A673 (cell line): Measurements from ENCODE around the gene PHETA1.

Experiments used
- EZH2 ChIP-seq: fragments of 200-600 bp; sonication (generic); IDR thresholded peaks from 2 replicates; pipeline ENCODE4 v1.6.1; 2017; ENCODE audit warnings: borderline replicate concordance, low read depth, mild to moderate bottlenecking, mixed read lengths, antibody characterized with exemption, low read length; ENCODE audit not compliant: poor library complexity, severe bottlenecking
- TF ChIP-seq, protein P1 (sequence below): fragments of 300-800, 200-600 bp; sonication (generic); conservative IDR thresholded peaks from 2 replicates; pipeline ENCODE4 v1.5.1; 2017; ENCODE audit warnings: low read depth, mild to moderate bottlenecking, antibody characterized with exemption, low read length, moderate library complexity, mixed read lengths

DNA sequence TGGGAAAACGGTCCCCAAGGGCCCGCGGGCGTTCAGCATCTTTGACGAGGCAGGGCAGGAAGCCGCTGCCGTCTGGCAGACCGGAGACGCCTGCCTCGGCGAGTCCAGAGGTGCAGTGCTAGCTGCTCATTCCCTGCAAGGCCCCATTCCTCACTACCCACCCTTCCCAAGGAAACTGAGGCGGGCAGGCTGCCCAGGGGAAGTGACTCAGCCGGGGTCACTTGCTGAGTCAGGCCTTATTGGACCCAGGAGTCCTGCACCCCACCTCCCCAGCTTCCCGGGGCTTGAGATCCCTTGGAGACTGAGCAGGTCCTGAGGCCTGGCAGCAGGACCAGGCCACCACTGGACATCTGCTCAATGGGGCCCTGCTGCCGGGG is 40.5 kb upstream of the PHETA1 start:
- TF ChIP-seq, protein P1, sequence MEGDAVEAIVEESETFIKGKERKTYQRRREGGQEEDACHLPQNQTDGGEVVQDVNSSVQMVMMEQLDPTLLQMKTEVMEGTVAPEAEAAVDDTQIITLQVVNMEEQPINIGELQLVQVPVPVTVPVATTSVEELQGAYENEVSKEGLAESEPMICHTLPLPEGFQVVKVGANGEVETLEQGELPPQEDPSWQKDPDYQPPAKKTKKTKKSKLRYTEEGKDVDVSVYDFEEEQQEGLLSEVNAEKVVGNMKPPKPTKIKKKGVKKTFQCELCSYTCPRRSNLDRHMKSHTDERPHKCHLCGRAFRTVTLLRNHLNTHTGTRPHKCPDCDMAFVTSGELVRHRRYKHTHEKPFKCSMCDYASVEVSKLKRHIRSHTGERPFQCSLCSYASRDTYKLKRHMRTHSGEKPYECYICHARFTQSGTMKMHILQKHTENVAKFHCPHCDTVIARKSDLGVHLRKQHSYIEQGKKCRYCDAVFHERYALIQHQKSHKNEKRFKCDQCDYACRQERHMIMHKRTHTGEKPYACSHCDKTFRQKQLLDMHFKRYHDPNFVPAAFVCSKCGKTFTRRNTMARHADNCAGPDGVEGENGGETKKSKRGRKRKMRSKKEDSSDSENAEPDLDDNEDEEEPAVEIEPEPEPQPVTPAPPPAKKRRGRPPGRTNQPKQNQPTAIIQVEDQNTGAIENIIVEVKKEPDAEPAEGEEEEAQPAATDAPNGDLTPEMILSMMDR, result no peak
- TF ChIP-seq EZH2, result no peak
